ENCODE measurements around the gene OTOG. TPM values are rescaled to one million over a fixed set of nuclear protein-coding genes. Genes with fewer than 3 reads are reported as not detected.

OTOG gene
- total and polyA plus RNA-seq, 4 donors = 0.11 TPM; not detected in 3

DNA sequence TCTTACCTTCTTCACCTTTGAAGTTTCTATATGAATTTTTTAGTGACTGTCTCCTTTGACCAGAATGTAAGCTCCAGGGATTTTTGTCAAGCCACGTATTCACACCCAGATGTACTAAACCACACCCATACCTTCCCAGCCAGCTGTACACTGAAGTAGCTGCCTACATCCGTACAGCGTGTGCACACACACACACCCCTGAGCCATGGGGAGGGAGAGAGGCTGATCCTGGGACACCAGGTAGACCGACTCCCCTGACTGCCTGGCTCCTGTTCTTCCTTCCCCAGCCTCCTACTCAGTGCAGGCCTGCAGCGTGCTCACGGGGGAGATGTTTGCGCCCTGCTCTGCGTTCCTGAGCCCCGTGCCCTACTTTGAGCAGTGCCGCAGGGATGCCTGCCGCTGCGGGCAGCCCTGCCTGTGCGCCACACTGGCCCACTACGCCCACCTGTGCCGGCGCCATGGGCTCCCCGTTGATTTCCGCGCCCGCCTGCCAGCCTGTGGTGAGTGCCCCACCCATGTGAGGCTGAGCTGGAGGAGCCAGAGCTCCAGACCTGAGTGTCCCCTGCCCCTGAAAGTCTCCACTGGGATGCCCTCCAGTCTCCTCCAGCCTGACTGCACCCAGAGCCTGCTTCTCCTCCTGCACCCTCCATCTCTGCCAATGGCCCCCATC, 25.9 kb downstream of the OTOG start:
- Histone ChIP-seq H3K27me3 (ENCODE audit: control insufficient read depth in 3 of 3, insufficient read depth in 3 of 3, low read length in 2 of 3) (peaks cover 0 to 2% (median 0%) of the 10 kb centered on the region in 3 donors), H3K4me3 (no peak overlapping the region), H3K9ac (ENCODE audit: insufficient read depth in 1 of 2, low read length in 2 of 2) (no peak overlapping the region), H3K4me1 (ENCODE audit: control insufficient read depth in 5 of 5, insufficient read depth in 5 of 5, low read length in 5 of 5) (no peaks in the 10 kb centered on the region), H3K36me3 (ENCODE audit: control insufficient read depth in 4 of 4, insufficient read depth in 4 of 4, low read length in 4 of 4) (no peaks in the 10 kb centered on the region), H3K27ac (ENCODE audit: low read depth in 1 of 2, low read length in 1 of 2) (no peak overlapping the region), H3K9me3 (ENCODE audit: control insufficient read depth in 4 of 4, insufficient read depth in 3 of 4, low read length in 3 of 4) (peaks cover 0 to 1% (median 0%) of the 10 kb centered on the region in 4 donors)
- no peak for DNase-seq
- WGBS, 2 donors = 90 to 96% methylated on average over 20 of the region's 20 CpGs
- no peak for ATAC-seq (ENCODE audit: insufficient read depth, low FRiP score)
- TF ChIP-seq, protein P1, sequence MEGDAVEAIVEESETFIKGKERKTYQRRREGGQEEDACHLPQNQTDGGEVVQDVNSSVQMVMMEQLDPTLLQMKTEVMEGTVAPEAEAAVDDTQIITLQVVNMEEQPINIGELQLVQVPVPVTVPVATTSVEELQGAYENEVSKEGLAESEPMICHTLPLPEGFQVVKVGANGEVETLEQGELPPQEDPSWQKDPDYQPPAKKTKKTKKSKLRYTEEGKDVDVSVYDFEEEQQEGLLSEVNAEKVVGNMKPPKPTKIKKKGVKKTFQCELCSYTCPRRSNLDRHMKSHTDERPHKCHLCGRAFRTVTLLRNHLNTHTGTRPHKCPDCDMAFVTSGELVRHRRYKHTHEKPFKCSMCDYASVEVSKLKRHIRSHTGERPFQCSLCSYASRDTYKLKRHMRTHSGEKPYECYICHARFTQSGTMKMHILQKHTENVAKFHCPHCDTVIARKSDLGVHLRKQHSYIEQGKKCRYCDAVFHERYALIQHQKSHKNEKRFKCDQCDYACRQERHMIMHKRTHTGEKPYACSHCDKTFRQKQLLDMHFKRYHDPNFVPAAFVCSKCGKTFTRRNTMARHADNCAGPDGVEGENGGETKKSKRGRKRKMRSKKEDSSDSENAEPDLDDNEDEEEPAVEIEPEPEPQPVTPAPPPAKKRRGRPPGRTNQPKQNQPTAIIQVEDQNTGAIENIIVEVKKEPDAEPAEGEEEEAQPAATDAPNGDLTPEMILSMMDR (IDR thresholded peaks at IDR 0.05; ENCODE audit: control extremely low read depth, extremely low read depth) = no peak

DNA sequence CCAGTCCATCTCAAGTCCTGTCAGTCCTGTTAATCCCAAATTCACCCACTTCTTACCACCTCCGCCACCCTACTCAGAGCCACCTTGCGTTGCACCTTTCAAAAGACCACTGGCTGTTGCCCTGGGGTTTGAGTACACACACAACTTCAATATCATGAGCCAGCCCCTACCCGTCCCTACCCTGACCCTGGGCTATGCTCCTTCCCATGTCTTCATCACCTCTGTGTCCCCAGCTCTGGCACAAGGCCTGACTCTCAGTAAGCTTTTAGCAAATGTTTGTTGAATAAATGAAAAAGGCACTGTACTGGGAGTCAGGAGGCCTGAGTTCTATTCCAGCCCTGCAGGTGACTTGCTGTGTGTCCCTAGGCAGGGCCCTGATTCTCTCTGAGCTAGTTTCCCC, 26.5 kb downstream of the OTOG start:
- 93 to 96% methylated on average over 3 of the region's 3 CpGs for WGBS, 2 donors
- TF ChIP-seq, protein P1 (IDR thresholded peaks at IDR 0.05; ENCODE audit: control extremely low read depth, extremely low read depth) = no peak
- H3K27me3 ChIP-seq (ENCODE audit: control insufficient read depth in 3 of 3, insufficient read depth in 3 of 3, low read length in 2 of 3) = peaks cover 0 to 2% (median 0%) of the 10 kb centered on the region in 3 donors
- H3K9me3 ChIP-seq (ENCODE audit: control insufficient read depth in 4 of 4, insufficient read depth in 3 of 4, low read length in 3 of 4) = peaks cover 0 to 1% (median 0%) of the 10 kb centered on the region in 4 donors
- H3K4me3 ChIP-seq = no peak overlapping the region
- no peak overlapping the region for H3K27ac ChIP-seq (ENCODE audit: low read depth in 1 of 2, low read length in 1 of 2)
- H3K36me3 ChIP-seq (ENCODE audit: control insufficient read depth in 4 of 4, insufficient read depth in 4 of 4, low read length in 4 of 4) = no peaks in the 10 kb centered on the region
- H3K4me1 ChIP-seq (ENCODE audit: control insufficient read depth in 5 of 5, insufficient read depth in 5 of 5, low read length in 5 of 5) = no peaks in the 10 kb centered on the region
- ATAC-seq (ENCODE audit: insufficient read depth, low FRiP score) = no peak
- no peak overlapping the region for H3K9ac ChIP-seq (ENCODE audit: insufficient read depth in 1 of 2, low read length in 2 of 2)
- DNase-seq = no peak

DNA sequence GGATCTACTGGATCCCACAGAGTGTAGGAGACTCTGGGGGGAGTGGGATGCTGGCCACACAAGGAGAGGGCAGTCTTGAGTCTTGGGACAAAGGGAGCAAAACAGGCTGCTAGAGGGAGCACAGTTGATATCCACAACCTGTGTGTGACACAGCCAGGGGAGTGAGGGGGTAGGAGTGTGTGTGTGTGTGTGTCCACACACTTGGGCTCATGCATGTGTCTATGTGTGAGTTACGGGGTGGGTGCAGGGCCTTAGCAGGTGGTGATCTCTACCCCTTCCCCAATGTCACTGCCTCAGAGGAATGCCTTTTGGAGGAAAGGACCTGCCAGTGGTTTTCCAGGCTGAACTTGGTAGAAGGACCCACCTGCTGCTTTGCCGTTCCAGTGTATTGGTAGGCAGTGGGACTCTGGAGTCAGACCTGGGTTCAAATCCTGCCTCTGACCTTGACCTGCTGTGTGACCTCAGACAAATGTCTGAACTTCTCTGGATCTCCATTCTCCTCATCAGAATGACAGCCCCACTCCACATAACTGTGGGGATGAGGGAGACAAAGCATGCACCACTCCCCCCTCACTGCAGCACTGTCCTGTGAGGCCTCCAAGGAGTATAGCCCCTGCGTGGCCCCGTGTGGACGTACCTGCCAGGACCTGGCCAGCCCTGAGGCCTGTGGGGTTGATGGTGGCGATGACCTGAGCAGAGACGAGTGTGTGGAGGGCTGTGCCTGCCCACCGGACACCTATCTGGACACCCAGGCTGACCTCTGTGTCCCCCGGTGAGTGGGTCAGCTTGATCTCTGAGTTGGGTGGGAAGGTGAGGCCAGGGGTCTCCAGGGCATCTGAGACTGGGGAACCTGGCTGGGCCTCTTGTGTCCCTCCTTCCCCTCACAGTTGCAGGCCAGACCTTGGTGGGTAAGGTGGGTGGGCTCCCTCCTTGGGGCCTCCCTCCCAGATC, 27.4 kb downstream of the OTOG start:
- Histone ChIP-seq H3K27me3 (ENCODE audit: control insufficient read depth in 3 of 3, insufficient read depth in 3 of 3, low read length in 2 of 3) (peaks cover 0 to 2% (median 0%) of the 10 kb centered on the region in 3 donors), H3K9ac (ENCODE audit: insufficient read depth in 1 of 2, low read length in 2 of 2) (no peak overlapping the region), H3K36me3 (ENCODE audit: control insufficient read depth in 4 of 4, insufficient read depth in 4 of 4, low read length in 4 of 4) (no peaks in the 10 kb centered on the region), H3K4me3 (no peak overlapping the region), H3K4me1 (ENCODE audit: control insufficient read depth in 5 of 5, insufficient read depth in 5 of 5, low read length in 5 of 5) (no peaks in the 10 kb centered on the region), H3K9me3 (ENCODE audit: control insufficient read depth in 4 of 4, insufficient read depth in 3 of 4, low read length in 3 of 4) (peaks cover 0 to 1% (median 0%) of the 10 kb centered on the region in 4 donors), H3K27ac (ENCODE audit: low read depth in 1 of 2, low read length in 1 of 2) (no peak overlapping the region)
- TF ChIP-seq, protein P1 (IDR thresholded peaks at IDR 0.05; ENCODE audit: control extremely low read depth, extremely low read depth) = no peak
- no peak for ATAC-seq (ENCODE audit: insufficient read depth, low FRiP score)
- 93 to 96% methylated on average over 9 of the region's 9 CpGs for WGBS, 2 donors
- DNase-seq = no peak
